GM20000 (cell line): ENCODE results near the gene UMOD.

Source experiments
- DNase-seq: peaks from one replicate; pipeline ENCODE4 v3.0.0; 2012; ENCODE audit warnings: low spot score
- CTCF ChIP-seq: IDR thresholded peaks from 2 replicates; pipeline ENCODE4 v1.5.1; 2012; ENCODE audit warnings: mild to moderate bottlenecking, control low read depth; ENCODE audit errors: extremely low read depth, missing control alignments

UMOD gene

DNA sequence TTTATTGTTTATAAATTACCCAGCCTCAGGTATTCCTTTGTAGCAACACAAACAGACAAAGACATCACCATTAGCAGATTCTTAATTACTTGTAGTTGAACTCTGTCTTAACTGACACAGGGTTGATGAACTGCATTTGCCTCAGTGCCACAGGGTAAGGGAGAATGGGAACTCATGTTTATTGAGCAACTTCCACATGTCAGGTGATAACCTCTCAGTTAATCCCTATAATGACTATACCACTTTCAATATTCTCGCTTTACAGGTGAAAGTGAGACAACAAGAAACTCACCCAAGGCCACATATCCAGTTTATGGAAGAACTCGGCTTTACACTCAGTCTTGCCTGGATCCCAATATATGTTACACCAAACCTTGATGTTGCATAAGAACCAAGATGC, 43.4 kb upstream of the UMOD start:
- no peak for DNase-seq
- TF ChIP-seq CTCF = no peak

DNA sequence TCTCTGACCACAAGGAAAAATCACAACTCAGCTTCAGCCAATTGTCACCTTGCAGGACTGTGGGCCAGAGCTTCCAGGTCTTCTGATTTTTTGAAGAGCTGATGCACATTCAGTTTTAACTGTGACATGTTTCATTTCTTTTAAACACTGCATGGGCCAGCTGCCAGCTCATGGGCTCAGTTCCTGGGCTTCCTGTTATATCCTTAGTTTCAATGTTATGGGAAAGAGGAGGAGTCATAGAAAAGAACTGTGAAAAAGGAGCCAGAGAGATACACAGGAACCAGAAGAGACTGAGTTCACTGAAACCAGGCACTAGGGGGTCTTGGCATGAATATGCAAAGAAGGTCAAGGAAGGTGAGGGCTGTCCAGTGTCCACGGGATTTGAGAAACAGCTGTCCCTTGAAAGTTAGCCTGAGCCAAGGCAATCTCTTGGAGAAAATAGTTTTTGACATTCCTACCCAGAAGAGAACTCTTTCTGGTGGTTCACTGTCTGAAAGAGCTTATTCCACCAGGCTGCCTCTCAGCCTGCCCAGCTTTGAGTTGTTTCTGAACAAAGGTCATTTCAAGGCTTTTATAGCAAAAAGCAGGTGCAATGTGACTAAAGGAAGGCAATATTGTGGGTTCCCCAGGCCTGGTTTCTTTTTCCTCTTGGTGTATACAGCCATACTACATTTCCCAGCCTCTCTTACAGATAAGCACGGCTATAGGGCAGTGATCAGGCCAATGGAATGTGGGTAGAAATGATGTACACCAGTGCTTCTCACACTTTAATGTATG, 41.5 kb upstream of the UMOD start:
- no peak for TF ChIP-seq CTCF
- DNase-seq = no peak

- no peak for DNase-seq
- TF ChIP-seq CTCF = no peak
These were observed 38.5 kb upstream of the UMOD start for GRCh38 chr16:20391045-20391444.

DNA sequence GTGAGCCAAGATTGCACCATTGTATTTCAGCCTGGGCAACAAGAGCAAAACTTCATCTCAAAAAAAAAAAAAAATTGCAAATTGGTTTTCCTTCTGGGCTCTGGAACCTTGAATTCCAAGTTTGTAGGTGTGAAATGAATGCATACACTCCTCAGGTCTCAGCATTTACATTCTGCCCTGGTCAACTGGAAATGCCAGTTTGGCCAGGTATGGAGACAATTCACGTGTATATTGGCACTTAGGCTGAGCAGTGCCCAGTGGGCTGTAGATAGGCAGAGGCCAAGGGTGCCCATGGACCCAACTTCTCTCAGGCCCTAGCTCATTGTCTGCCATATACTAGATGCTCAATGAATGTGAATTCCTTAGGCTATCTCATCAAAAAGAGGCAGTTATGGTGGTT, 36.3 kb upstream of the UMOD start:
- no peak for DNase-seq
- TF ChIP-seq CTCF = no peak

DNA sequence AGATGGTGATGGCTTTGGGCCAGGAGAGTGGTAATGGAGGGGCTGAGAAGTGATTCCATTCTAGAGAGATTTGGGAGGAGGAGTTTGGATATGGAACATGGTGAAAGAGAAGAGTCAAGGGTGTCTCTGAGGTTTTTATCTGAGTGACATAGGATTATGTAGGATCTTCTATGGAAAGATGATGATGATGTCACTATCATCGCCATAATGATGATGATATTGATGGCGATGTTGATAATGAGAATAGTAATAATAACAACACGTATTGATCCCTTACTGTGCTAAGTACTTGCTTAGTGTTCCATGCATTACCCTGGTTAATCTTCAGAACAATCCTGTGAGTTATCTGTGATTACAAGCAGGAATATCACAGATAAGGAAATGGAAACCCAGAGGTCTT, 35.5 kb upstream of the UMOD start:
- DNase-seq = no peak
- TF ChIP-seq CTCF = no peak

GRCh38 chr16:20385844-20386832, 33.6 kb upstream of the UMOD start:
- DNase-seq = peak; percentile 57
- TF ChIP-seq CTCF = peak; percentile 64
